ENCODE data around the gene COX7A2. TPM values are rescaled to one million over a fixed set of nuclear protein-coding genes. Genes with fewer than 3 reads are reported as not detected.
A peak's percentile ranks its signal among the peaks of the same experiment; 100 is the strongest.

COX7A2 gene
- total RNA-seq, 1 experiment from 2014 or later, result 707 TPM

- in situ Hi-C loops (cut with HindIII; ENCODE audit: low pct_unique_long_range_greater_than_20kb, low sequenced_read_pairs), result no loop called here
- 0 out of 2 replicates have a peak, but pooled peaks cover 5% of the 10 kb centered on the region for H3K4me1 ChIP-seq (ENCODE audit: control insufficient read depth, insufficient read depth, low read length)
These were observed 28.3 kb downstream of the COX7A2 start for GRCh38 chr6:75215291-75215690.

GRCh38 chr6:75213732-75214131 lies 29.9 kb downstream of the COX7A2 start:
- no peak for DNase-seq (ENCODE audit: low read depth, low spot score)
- no TSS peak for BruUV-seq (replicated peaks)
- Histone ChIP-seq H3K9me3 (ENCODE audit: control insufficient read depth, insufficient read depth, low read depth, low read length) (no peaks in the 10 kb centered on the region), H3K4me3 (ENCODE audit: low read depth in 2 of 2, low read length in 2 of 2) (no peak overlapping the region), H3K27me3 (ENCODE audit: control insufficient read depth, insufficient read depth, low read length) (no peaks in the 10 kb centered on the region; the same call in 1 of the 2 replicates), H3K4me1 (ENCODE audit: control insufficient read depth, insufficient read depth, low read length) (0 out of 2 replicates have a peak, but pooled peaks cover 5% of the 10 kb centered on the region), H3K27ac (ENCODE audit: low read length) (no peak overlapping the region), H3K36me3 (ENCODE audit: control insufficient read depth, insufficient read depth, low read length) (no peaks in the 10 kb centered on the region)
- in situ Hi-C loops (cut with HindIII; ENCODE audit: low pct_unique_long_range_greater_than_20kb, low sequenced_read_pairs), result no loop called here
- ChIA-PET POLR2A (interaction anchor here (0.6 kb wide), 1 partner anchor 1381 kb away, joined by 3 read pairs; no protein-coding TSS in a partner anchor), CTCF (interaction anchor here (0.6 kb wide), 1 partner anchor 335 kb away, joined by 3 read pairs; no protein-coding TSS in a partner anchor)
- ATAC-seq, result no peak
- intact Hi-C loops (cut with micrococcal nuclease; ENCODE audit: unreplicated experiment), result loop anchor here (5.0 to 10.0 kb wide), 3 partner anchors 1356 to 1539 kb away; no protein-coding TSS in a partner anchor
- TF ChIP-seq CTCF (IDR thresholded peaks at IDR 0.05), result peak; percentile 26
- TF ChIP-seq POLR2AphosphoS5 (IDR thresholded peaks at IDR 0.05; ENCODE audit: low read depth, low read length), result no peak

More at GRCh38 chr6:75215291-75215690, 28.3 kb downstream of the COX7A2 start:
- intact Hi-C loops (cut with micrococcal nuclease; ENCODE audit: unreplicated experiment), result loop anchor here (10.0 kb wide), 1 partner anchor 1540 kb away; no protein-coding TSS in a partner anchor
- no peak for DNase-seq (ENCODE audit: low read depth, low spot score)
- Histone ChIP-seq H3K9me3 (ENCODE audit: control insufficient read depth, insufficient read depth, low read depth, low read length) (no peaks in the 10 kb centered on the region), H3K27ac (ENCODE audit: low read length) (no peak overlapping the region), H3K4me3 (ENCODE audit: low read depth in 2 of 2, low read length in 2 of 2) (no peak overlapping the region), H3K36me3 (ENCODE audit: control insufficient read depth, insufficient read depth, low read length) (no peaks in the 10 kb centered on the region), H3K27me3 (ENCODE audit: control insufficient read depth, insufficient read depth, low read length) (peaks cover under 1% of the 10 kb centered on the region; the same call in 1 of the 2 replicates)
- TF ChIP-seq CTCF (IDR thresholded peaks at IDR 0.05) (no peak), REST (IDR thresholded peaks at IDR 0.05; ENCODE audit: insufficient read depth in 1 of 2, low read depth in 2 of 2, low read length in 1 of 2) (no peak), TCF7L2 (IDR thresholded peaks at IDR 0.05; ENCODE audit: low read depth, low read length) (no peak), SIN3A (IDR thresholded peaks at IDR 0.05; ENCODE audit: borderline replicate concordance, insufficient read depth, low read depth, low read length) (no peak), POLR2AphosphoS5 (IDR thresholded peaks at IDR 0.05; ENCODE audit: low read depth, low read length) (no peak)
- POLR2A ChIA-PET, result no interaction called here
- no TSS peak for BruUV-seq (replicated peaks)
- CTCF ChIA-PET, result no interaction called here
- ATAC-seq, result no peak
